HG02642 (cell line): Measurements from ENCODE around the gene P2RY6.

Experiments
- ATAC-seq: cut with Tn5 transposase; IDR thresholded peaks from one replicate; pipeline ENCODE4 v1.9.1; 2021; ENCODE audit warnings: mild to moderate bottlenecking; ENCODE audit not compliant: unreplicated experiment, poor library complexity

Gene P2RY6

GRCh38 chr11:73274722-73275380 lies 2.7 kb downstream of the P2RY6 start:
- ATAC-seq = no peak

GRCh38 chr11:73275381-73275750 lies 3.2 kb downstream of the P2RY6 start:
- ATAC-seq = no peak

DNA sequence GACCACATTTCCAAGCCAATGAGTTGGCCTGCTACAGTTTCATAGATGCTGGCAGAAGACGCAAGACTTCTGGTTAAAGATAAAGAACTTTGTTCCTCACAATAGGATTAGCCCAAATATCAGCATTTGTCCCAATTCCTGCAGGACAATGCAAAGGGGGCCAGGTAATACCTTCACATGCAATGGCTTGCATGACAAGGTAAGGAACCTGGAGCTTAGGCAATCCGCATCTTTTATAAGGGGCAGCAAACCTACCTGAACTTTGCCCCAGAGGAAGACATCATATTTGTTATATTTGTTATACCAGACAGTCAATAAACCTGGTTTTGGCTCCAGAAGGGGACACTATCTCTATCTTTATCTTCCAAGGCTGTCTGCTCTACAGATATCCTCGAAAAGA lies 5.3 kb downstream of the P2RY6 start:
- no peak for ATAC-seq

GRCh38 chr11:73280626-73281025 lies 8.5 kb downstream of the P2RY6 start:
- ATAC-seq = no peak

DNA sequence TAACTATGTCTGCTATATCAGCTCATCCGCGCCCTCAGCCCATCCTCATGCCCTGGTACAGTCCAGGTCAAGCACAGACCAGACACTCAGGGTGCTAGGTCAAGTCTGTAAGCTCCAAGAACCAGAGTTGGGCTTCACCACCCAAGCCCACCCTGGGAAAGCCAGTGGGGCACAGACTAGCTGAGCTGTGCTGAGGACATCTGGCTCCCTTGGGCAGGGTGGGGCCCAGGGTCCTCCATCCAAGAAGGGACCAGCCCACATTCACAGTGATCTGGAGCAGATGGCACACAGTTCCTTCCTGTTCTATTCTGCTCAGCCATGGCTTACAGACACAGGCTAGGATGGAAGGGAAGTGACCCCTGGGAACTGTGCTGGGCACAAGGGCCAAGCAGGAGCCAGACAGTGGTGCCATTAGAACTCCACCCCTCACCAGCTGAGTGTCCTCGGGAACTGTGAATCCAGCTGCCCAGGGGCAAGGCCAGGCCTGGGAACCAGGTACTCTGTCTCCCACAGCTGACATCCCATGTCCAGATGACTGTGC lies 9.1 kb downstream of the P2RY6 start:
- no peak for ATAC-seq

- ATAC-seq = no peak
Observed at GRCh38 chr11:73281796-73282660, 9.9 kb downstream of the P2RY6 start.

DNA sequence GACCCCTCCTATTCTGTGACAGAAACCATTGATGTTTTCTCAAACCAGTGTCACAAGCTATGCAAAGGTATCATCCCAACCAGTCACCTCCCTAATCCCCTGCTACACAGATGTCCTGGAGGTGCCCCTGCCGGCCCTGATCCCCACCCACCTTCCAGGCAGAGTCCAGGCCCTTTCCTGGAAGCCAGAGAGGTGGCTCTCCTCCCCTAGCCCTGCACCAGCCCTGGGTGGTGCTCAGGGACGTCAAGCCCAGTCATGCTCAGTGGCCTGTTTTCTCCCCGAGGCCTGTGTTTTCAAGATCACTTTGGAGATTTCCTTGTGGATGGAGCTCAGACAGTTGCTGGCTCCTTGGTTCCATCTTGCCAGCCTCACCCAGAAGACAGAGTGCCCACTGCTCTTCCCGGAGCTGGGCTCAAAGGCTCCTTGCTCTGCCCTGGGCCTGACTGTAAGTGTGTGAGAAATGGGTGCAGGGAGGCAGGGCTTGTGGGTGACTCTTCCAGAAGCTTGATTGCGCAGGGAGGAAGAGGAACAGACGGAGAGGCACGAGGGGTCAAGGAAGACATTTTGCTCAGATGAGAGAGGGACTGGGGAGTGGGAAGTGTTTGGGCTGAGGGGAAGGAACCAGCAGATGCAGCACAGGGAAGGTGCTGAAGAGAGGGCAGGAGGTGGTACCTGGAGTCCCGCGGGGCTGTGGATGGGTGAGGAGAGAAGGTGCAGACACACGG lies 11.3 kb downstream of the P2RY6 start:
- no peak for ATAC-seq

DNA sequence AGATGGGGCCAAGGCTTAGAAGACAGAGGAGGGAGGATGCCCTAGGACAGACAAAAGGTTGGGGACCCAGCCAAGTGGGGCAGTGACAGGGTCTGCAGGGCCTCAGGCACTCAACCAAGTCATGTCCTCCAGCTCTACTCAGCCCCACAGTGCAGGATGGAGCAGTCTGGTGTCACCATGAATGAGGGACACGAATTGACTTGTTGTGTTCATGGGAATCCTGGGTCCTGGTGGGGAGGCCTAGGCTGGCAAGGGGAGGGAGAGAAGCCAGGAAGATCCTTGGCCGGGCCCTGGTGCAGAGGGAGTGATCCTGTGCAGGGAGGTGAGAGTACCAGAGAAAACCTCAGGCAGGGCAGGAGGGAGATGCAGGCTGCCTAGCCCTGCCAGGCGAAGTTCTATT lies 12.0 kb downstream of the P2RY6 start:
- ATAC-seq = no peak

DNA sequence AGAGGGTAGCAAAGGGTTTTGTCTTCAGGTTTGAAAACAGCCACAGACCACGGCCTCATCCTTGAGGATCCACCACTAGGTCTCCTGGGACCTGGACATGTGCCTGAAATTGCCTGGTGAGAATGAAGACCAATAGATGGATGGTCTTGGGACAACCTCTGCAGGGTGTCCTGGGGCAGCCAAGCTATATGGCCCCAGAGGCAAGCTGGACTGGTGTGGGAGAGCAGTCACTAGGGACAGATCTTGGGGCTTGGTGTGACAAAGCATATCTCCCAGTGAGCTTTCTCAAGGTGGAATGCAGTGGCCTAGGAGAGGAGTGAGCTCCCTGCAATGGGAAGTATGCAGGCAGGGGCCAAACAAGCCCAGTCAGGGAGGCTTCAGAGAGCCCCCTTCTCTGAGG lies 13.6 kb downstream of the P2RY6 start:
- no peak for ATAC-seq

GRCh38 chr11:73286240-73286810 lies 14.2 kb downstream of the P2RY6 start:
- ATAC-seq = no peak

- no peak for ATAC-seq
Observed at GRCh38 chr11:73287400-73288101, 15.4 kb downstream of the P2RY6 start.

DNA sequence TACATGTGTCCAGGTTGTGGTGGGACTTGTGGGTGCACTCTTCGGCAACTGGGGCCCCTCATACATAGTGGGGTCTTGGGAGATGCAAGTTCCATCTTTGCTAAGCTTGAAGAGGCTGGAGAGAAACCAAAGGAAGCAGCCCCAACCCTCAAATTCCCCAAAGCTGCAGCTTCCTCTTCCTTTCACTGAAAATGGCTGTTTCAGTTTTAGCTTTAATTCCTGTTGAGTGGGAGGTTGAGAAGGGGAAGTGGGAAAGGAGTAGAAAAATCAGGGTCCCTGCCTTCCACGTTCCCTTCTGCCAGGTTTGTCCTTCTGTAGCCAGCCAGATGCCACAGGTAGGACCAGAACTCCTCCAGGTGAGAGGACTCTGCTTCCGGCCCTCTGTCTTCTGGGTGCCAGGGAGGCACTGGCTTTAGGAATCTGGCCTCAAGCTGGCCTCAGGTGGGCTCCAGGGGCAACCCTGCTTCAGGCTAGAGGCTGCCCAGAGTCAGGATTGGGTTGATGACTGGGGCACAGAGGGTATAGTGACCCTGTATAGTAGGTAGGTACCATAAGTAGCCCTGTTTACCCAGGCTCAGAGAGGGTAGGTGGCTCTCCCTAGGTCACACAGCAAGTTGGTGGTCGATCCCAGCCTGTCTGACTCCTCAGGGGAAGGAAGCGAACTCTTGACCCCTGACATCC lies 16.2 kb downstream of the P2RY6 start:
- peak; percentile 14 for ATAC-seq

- ATAC-seq = peak; percentile 70
Observed at GRCh38 chr11:73288873-73289707, 17.0 kb downstream of the P2RY6 start.

DNA sequence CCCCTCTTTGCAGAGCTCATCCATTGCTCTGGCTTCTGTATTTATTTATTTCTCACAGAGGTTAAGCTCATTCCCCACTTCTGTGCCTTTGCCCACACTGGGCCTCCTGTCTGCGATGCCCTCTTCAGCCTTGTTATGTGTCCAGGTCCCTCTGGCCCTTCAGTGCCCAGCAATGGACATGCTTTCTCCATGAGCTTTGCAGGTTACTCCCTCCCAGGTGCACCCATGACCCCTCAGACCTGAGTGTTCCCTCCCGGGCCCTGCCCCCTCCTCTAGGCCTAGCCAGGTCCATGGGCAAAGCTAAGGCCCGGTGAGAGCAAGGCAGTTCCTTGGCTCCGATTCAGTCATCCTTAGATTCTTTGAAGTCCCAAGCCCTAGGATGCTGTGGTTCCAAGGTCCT lies 18.4 kb downstream of the P2RY6 start:
- ATAC-seq = no peak

GRCh38 chr11:73291196-73291595 lies 19.1 kb downstream of the P2RY6 start:
- no peak for ATAC-seq

DNA sequence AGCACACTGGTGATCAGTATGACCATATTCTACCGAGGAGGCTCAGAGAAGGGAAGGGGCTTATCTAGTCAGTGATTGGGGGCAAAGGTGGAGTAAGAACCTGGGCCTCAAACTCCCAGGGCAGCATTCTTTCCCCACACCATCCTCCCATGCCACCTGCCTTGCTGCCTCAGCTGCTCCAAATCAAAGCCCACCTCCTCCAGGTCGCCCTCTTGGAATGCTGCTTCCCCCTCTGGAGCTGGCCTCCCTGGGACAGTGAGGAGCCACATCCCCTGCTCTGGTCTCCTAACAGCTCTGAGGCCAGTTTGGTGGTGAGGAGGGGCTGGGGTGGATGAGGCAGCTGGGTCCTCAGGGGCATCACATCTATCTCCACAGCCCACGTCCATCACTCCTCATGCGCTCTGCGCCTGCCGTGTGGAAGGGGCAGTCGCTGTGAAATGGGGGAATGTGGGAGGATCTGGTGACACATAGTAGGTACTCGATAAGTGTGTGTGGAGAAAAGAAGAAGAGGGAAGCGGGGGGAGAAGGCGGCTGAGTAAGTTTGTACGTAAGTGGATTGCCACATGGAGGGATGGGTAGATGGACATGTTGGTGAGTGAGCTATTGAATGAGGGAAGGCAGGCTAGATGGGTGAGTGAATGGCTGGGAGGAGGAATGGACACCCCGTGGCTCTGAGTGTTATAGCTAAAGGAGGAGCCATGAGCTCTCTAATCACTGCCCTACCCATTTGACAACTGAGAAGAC lies 19.8 kb downstream of the P2RY6 start:
- no peak for ATAC-seq

DNA sequence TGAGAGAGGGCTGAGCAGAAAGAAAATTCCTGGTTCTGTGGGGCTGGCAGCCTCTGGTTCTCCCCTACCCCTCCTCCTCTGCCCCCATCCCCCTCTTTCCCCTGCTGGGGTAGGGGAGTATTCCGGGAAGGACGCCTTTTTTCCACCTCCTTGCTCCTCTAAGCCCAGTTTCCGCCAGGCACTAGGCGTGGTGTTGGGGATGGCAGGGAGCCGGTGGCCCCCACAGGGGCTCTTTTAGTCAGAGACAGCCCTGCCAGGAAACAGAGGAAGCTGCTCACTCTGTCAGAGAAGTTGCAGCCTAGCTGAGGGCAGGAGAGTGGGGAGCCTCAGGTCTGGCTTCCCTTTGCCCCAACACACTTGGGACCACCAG lies 20.4 kb downstream of the P2RY6 start:
- no peak for ATAC-seq

DNA sequence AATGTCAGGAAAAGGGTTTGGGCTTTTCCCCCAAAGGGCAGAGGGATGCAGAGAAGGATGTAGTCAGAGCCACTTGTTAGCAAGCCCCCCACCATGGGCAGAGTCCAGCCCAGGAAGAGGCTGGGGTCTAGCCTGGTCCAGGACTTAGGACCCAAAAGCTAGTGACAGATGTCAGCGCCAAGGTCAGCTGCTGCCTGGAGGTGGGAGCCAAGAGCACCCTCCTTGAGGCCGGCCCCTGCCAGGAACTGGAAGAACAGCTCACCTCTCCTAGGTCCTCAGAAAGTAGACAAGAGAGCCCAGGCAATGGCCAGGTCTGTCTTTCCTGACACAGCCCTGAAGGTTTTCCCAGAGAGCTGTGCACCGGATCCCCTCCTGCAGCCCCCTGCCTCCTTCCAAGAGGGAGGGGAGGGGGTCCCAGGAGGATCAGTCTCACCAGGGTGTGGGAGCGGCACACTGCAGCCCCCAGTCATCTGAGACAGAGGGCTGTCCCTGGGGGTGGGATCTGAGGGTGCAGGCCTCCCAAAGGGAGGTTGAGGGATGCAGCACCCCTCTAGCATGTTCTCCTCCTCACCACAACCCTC lies 21.3 kb downstream of the P2RY6 start:
- no peak for ATAC-seq
